Naive B cell (primary cell): Measurements from ENCODE around the gene PAK1. TPM values are rescaled to one million over a fixed set of nuclear protein-coding genes. Genes with fewer than 3 reads are reported as not detected.
"Not testable (repeated sequence)": the region's sequence is repeated elsewhere in the genome, so short reads cannot be mapped to it uniquely, and the experiment has no call there.

Experiments
- ATAC-seq, 2 donors: fragments of 150-1000 bp; cut with Tn5 transposase; 2 replicates each; pipeline ENCODE4 v1.10.0; 2021; ENCODE audit warnings: low read depth in 2 of 2, mild to moderate bottlenecking in 2 of 2, moderate library complexity in 2 of 2
- DNase-seq: peaks from one replicate; pipeline ENCODE4 v3.0.0; 2022
- H3K27ac Mint-ChIP-seq, 6 donors: one replicate each; pipeline ENCODE4 v1.8.0; 2020 to 2022; ENCODE audit warnings: mild to moderate bottlenecking in 6 of 6, mixed read lengths in 6 of 6, moderate library complexity in 5 of 6, inconsistent platforms in 2 of 6
- H3K27me3 Mint-ChIP-seq, 3 donors: one replicate each; pipeline ENCODE4 v1.8.0; 2021 to 2022; ENCODE audit warnings: mixed read lengths in 3 of 3, mild to moderate bottlenecking in 1 of 3
- H3K36me3 Mint-ChIP-seq, 2 donors: one replicate each; pipeline ENCODE4 v1.8.0; 2020 to 2022; ENCODE audit warnings: mixed read lengths in 2 of 2, inconsistent platforms in 1 of 2, mild to moderate bottlenecking in 1 of 2
- H3K4me1 Mint-ChIP-seq, 3 donors: one replicate each; pipeline ENCODE4 v1.8.0; 2020 to 2022; ENCODE audit warnings: mixed read lengths in 3 of 3, inconsistent platforms in 1 of 3, mild to moderate bottlenecking in 1 of 3, moderate library complexity in 1 of 3
- H3K4me3 Mint-ChIP-seq, 8 donors: one replicate each; pipeline ENCODE4 v1.8.0; 2020 to 2022; ENCODE audit warnings: mild to moderate bottlenecking in 8 of 8, mixed read lengths in 8 of 8, moderate library complexity in 8 of 8, inconsistent platforms in 2 of 8
- H3K9me3 Mint-ChIP-seq, 7 donors: one replicate each; pipeline ENCODE4 v1.8.0; 2020 to 2022; ENCODE audit warnings: mixed read lengths in 7 of 7, mild to moderate bottlenecking in 5 of 7, inconsistent platforms in 2 of 7, moderate library complexity in 1 of 7
- polyA plus RNA-seq, 6 donors: library from polyadenylated mRNA; unstranded; fragments of 300-500 nt; fragmentation: Illumina TruSeq; gene quantifications; one replicate each; pipeline ENCODE4 v1.2.3, GENCODE V29; 2021; ENCODE audit warnings: low read depth in 6 of 6

The PAK1 gene
- polyA plus RNA-seq, 6 donors from 2014 or later, result 7.4 to 11.9 (median 10.7) TPM

DNA sequence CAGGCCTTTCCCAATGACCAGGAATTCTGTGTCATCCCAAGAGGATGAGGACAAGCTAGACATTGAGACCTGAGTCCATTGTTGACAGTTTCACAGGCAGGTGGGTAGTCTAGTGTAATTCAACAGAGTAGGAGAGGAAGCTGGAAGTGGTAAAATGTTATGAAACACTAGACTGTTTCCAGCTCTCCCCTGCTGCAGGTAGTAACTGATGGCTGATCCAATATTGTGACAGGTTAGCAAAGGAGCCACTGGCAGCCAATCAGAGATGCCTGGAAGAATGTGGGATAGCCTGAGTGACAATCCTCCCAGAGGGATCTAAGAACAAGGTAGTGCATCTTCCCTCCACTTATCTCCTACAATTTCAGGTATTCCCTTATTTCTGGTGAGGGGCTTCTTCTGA lies 161.8 kb downstream of the PAK1 start:
- H3K4me3 Mint-ChIP-seq, result no peak overlapping the region
- no peak for DNase-seq
- H3K4me1 Mint-ChIP-seq, result no peaks in the 10 kb centered on the region
- ATAC-seq, result no peak
- H3K27me3 Mint-ChIP-seq, result peaks cover 0 to 10% (median 0%) of the 10 kb centered on the region in 3 donors
- no peaks in the 10 kb centered on the region for H3K36me3 Mint-ChIP-seq
- H3K27ac Mint-ChIP-seq, result no peak overlapping the region
- no peaks in the 10 kb centered on the region for H3K9me3 Mint-ChIP-seq

DNA sequence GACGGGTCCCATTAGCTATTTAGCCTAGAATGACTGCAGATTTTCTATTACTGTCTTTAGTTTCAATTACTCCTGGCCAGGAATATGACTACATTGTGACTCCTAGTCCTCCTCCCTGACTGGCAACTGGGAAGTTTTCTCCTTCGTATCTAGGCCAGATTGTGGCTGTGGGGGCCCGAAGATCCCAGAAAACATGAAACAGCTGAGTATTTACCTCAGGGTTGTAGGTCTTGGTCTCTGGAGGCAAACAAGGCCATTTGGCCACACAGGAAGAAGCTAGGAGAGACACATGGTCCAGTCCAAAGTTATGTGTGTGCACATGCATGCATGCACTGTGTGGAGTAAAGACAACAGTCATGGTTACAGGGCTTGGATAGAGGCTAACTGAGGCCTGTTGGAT lies 162.2 kb downstream of the PAK1 start:
- no peaks in the 10 kb centered on the region for H3K4me1 Mint-ChIP-seq
- no peak overlapping the region for H3K4me3 Mint-ChIP-seq
- DNase-seq, result no peak
- H3K27ac Mint-ChIP-seq, result no peak overlapping the region
- no peaks in the 10 kb centered on the region for H3K36me3 Mint-ChIP-seq
- no peaks in the 10 kb centered on the region for H3K9me3 Mint-ChIP-seq
- H3K27me3 Mint-ChIP-seq, result peaks cover 0 to 10% (median 0%) of the 10 kb centered on the region in 3 donors
- no peak for ATAC-seq

DNA sequence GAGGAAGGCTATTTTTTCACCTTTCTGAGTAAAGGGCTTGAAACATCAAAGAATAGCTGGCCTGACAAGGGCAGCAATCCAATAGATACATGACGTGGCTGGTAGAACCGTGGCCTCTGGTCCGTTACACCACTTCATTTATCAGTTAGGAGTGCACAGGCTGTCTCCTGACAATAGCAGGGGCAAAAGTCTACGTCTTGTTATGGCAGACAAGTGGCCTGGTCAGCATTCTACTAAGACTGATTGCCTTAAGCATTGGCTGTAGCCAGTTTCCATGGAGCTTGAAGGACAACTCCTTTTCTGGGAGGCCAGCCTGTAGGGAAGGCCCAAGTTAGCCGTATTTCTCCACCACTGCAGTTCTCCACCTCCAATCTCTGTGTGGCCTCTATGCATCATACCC lies 163.2 kb downstream of the PAK1 start:
- DNase-seq (no peak), ATAC-seq (no peak)
- no peaks in the 10 kb centered on the region for H3K36me3 Mint-ChIP-seq
- H3K4me1 Mint-ChIP-seq, result no peaks in the 10 kb centered on the region
- H3K27me3 Mint-ChIP-seq, result peaks cover 0 to 5% (median 0%) of the 10 kb centered on the region in 3 donors
- no peak overlapping the region for H3K4me3 Mint-ChIP-seq
- H3K9me3 Mint-ChIP-seq, result no peaks in the 10 kb centered on the region
- H3K27ac Mint-ChIP-seq, result no peak overlapping the region

DNA sequence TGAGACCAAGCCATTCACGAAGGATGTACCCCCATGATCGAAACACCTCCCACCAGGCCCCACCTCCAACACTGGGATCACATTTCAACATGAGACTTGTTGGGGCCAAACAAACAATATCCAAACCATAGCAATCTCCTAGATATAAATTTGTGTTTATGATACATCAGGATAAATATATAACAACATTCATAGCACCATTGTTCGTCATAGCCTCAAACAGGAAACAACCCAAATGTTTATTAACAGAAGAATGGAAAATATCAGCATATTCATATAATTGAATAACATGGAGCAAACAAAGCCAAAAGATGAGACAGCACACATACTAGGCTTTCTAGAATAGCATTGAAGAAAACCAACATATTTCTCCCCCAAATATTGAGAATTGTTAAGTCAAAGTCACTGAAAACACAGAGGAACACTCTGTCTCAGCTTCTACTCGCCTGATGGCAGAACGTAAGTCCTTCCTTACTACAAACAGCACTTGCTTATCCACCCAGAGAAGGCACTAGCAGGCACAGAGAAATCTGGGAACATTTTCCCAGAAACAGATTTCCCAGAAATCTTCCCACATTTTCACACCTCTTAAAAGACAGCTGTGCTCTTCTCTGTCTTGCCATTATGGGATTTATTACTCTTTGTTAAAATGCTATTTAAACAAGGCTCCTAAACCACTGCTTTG lies 164.4 kb downstream of the PAK1 start:
- H3K9me3 Mint-ChIP-seq, result no peaks in the 10 kb centered on the region
- no peak for ATAC-seq
- no peaks in the 10 kb centered on the region for H3K36me3 Mint-ChIP-seq
- no peak overlapping the region for H3K4me3 Mint-ChIP-seq
- no peak for DNase-seq
- peaks cover 0 to 4% (median 0%) of the 10 kb centered on the region in 3 donors for H3K27me3 Mint-ChIP-seq
- no peaks in the 10 kb centered on the region for H3K4me1 Mint-ChIP-seq
- H3K27ac Mint-ChIP-seq, result peak overlapping the region in 1 of 6 donors; percentile 33

DNA sequence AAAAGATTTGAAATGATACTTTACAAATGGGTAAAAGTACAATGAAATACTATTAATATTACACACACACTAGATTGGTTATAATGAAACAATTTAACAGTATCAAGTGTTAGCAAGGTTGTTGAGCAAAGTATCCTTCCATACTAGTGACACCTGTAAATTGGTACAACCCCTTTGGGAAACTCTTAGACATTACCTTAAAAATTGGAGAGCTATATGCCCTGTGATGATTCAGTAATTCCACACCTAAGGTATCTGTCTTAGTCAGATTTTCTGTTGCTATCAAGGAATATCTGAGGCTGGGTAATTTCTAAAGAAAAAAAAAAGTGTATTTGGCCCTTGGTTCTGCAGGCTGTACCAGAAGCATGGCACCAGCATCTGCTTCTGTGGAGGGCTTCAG lies 165.1 kb downstream of the PAK1 start:
- ATAC-seq (no peak), DNase-seq (no peak)
- H3K36me3 Mint-ChIP-seq, result no peaks in the 10 kb centered on the region
- H3K4me1 Mint-ChIP-seq, result no peaks in the 10 kb centered on the region
- H3K9me3 Mint-ChIP-seq, result no peaks in the 10 kb centered on the region
- no peak overlapping the region for H3K27ac Mint-ChIP-seq
- no peak overlapping the region for H3K4me3 Mint-ChIP-seq
- H3K27me3 Mint-ChIP-seq, result peaks cover 0 to 4% (median 0%) of the 10 kb centered on the region in 3 donors

DNA sequence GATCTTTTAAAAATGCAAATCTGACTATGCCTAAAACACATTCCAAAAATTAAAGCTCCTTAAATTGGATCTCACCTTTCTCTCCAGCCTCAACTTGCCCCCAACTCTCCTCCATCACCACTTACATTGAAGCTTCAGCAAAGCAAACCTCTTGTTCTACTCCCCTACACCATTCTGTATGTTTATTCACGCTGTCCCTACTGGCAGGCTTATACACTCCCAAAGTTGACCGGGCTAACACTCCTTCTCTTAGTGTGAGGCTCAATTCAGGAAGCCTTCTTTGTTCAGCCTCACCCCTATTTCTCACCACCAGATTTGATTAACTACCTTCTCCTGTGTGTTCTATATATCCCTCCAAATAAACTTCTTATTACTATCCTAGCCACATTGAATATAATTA lies 170.6 kb downstream of the PAK1 start:
- Mint-ChIP-seq H3K9me3 (no peaks in the 10 kb centered on the region), H3K4me1 (no peaks in the 10 kb centered on the region), H3K36me3 (no peaks in the 10 kb centered on the region), H3K27ac (peak overlapping the region in 1 of 6 donors; percentile 2), H3K27me3 (no peaks in the 10 kb centered on the region), H3K4me3 (no peak overlapping the region)
- DNase-seq (no peak), ATAC-seq (no peak)

DNA sequence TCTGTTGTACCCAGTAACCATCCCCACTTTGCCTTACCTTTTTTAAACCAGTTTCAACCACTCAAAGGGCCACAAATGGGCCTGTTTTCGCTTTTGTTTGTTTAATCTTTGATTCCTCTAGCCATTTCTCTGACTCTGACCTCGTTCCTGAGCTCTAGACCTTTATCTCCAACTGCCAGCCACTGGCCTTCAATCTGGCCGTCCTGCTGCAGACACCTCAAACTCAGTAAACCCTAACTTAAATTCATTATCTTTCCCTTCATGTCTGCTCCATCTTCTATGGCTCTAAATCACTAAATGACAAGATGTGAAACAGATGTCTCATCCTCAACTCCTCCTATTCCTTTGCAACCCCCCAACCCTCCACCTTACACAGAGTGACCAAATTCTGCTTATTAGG lies 171.1 kb downstream of the PAK1 start:
- Mint-ChIP-seq H3K27ac (peak overlapping the region in 1 of 6 donors; percentile 2), H3K9me3 (no peaks in the 10 kb centered on the region), H3K27me3 (no peaks in the 10 kb centered on the region), H3K36me3 (no peaks in the 10 kb centered on the region), H3K4me3 (peak overlapping the region in 1 of 8 donors; percentile 6), H3K4me1 (no peaks in the 10 kb centered on the region)
- DNase-seq (no peak), ATAC-seq (no peak)

DNA sequence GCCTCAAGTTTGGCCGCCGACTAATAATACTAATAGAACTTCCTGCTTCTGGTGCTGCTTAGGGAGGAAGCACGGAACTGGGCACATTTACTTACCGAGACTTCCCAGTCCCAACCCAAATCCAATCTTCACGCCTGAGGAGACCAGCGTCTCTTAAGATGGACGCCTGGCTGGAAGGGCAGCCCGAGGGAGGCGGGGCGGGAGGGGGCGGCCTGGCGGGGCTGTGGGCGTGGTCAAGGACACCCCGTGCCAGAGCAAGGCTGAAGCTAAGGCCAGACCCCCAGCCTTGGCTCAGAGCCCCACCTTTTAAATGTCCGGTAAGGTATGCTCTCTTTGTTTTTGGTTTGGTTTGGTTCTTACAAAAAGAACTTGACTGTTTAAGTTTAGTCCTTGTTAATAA lies 172.4 kb downstream of the PAK1 start, which contains the start of gene GDPD4:
GDPD4 (minus strand) TSS at position 177 of the 400 bp plus-strand sequence. CDS start 16,549 bp downstream, outside the sequence.
- Mint-ChIP-seq H3K36me3 (no peaks in the 10 kb centered on the region), H3K27me3 (no peaks in the 10 kb centered on the region), H3K4me3 (no peak within 1 kb of the TSS), H3K4me1 (no peaks in the 10 kb centered on the region), H3K27ac (peak within 1 kb of the TSS in 1 of 6 donors; percentile 12), H3K9me3 (no peaks in the 10 kb centered on the region)
- ATAC-seq, result no peak
- DNase-seq, result no peak

DNA sequence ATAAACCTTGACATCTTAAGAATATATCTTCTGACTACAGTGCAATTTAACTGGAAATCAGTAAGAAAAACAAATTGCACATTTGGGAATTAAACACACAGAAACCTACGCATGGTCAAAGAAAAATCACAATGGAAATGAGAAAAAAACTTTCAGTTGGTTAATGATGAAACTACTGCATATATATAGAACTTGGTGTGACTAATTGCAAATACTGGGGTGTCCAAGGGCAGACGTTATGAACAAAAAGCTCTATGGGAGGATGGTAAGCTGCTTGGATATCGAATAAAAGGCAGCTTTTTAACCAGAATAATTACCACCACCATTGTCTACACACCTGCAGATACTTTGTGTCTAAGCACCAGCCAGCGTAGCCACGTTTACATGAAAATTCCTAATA lies 173.2 kb downstream of the PAK1 start:
- H3K27ac Mint-ChIP-seq, result peak overlapping the region in 1 of 6 donors; percentile 12
- no peaks in the 10 kb centered on the region for H3K9me3 Mint-ChIP-seq
- H3K4me3 Mint-ChIP-seq, result no peak overlapping the region
- ATAC-seq (no peak), DNase-seq (no peak)
- H3K36me3 Mint-ChIP-seq, result no peaks in the 10 kb centered on the region
- H3K4me1 Mint-ChIP-seq, result no peaks in the 10 kb centered on the region
- no peaks in the 10 kb centered on the region for H3K27me3 Mint-ChIP-seq

DNA sequence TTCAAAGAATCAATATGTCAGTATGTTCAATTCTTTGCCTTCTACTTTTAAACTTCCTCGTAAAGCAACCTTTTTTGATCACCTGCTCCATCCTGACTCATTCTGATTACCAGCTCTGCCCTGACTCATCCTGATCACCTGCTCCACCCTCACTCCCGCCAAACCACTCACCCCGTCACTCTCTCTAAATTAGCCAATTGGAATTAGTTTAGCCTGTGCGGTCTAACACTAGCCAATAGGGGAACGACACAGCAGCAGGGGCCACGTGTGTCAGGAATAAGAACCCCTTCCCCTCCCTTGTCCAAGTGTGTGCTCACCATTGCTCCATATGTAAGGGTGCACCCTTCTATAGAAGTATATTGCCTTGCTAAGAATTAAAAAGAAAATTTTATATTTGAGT lies 173.9 kb downstream of the PAK1 start:
- not testable (repeated sequence) for ATAC-seq, H3K27me3 Mint-ChIP-seq, H3K4me3 Mint-ChIP-seq, H3K36me3 Mint-ChIP-seq, H3K27ac Mint-ChIP-seq, H3K9me3 Mint-ChIP-seq, DNase-seq, H3K4me1 Mint-ChIP-seq

DNA sequence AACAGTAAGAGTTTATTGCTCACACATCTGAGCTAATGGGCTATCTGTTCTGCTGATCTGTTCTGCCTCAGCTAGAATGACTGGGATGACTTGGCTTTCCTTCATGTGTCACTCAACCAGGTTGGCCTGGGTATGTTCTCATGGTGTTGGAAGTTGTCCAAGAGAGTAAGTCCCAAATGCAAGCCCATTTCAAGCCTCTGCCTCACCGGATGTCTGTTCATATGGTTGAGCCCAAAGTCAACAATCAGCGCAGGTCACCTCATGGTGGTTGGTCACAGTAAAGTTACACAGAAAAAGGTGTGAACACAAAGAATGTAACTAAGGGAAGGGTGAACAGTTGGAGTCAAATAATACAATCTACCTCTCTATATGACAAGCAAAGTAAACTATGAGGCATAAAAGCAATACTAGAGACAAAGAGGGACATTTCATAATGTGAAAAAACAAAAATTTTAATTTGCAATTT lies 174.3 kb downstream of the PAK1 start:
- DNase-seq (no peak), ATAC-seq (no peak)
- H3K9me3 Mint-ChIP-seq, result peaks cover 0 to 2% (median 0%) of the 10 kb centered on the region in 7 donors
- H3K27me3 Mint-ChIP-seq, result no peaks in the 10 kb centered on the region
- no peak overlapping the region for H3K27ac Mint-ChIP-seq
- no peak overlapping the region for H3K4me3 Mint-ChIP-seq
- H3K36me3 Mint-ChIP-seq, result no peaks in the 10 kb centered on the region
- H3K4me1 Mint-ChIP-seq, result no peaks in the 10 kb centered on the region

DNA sequence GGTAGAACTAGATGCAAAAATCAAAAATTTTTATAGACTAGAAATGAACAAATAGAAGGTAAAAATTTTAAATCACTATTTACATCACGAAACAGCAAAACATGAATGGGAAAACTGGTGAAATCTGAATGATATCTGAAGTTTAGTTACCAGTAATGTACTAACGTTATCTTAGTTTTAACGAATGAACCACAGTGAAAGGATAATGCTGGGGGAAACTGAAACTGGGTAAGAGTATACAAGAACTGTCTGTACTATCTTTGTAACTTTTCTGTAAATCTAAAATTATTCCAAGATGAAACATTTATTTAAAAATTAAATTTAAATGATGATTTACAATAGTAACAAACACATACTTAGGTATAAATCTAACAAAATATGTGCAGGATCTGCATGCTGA lies 179.9 kb downstream of the PAK1 start:
- H3K27me3 Mint-ChIP-seq, result peaks cover 0 to 17% (median 15%) of the 10 kb centered on the region in 3 donors
- no peak overlapping the region for H3K4me3 Mint-ChIP-seq
- H3K4me1 Mint-ChIP-seq, result no peaks in the 10 kb centered on the region
- no peak overlapping the region for H3K27ac Mint-ChIP-seq
- H3K9me3 Mint-ChIP-seq, result peaks cover 0 to 11% (median 2%) of the 10 kb centered on the region in 7 donors
- ATAC-seq (no peak), DNase-seq (no peak)
- H3K36me3 Mint-ChIP-seq, result no peaks in the 10 kb centered on the region

DNA sequence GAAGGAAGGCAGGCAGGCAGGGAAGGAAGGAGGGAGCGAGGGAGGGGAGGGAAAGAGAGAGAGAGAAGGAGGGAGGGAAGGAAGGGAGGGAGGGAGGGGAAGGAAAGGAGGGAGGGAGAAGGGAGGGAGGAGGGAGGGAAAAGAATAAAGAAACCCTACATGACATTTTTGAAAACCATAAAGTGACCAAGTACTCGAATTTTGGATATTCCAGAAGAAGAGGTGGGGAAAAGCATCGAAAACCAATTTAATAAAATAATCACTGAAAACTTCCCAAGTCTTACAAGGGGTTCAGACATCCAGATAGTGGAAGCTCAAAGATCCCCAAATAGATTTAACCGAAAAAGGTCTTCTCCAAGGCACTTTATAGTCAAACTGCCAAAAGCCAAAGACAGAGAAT lies 184.2 kb downstream of the PAK1 start:
- no peaks in the 10 kb centered on the region for H3K36me3 Mint-ChIP-seq
- DNase-seq (no peak), ATAC-seq (no peak)
- peaks cover 0 to 11% (median 2%) of the 10 kb centered on the region in 7 donors for H3K9me3 Mint-ChIP-seq
- no peak overlapping the region for H3K27ac Mint-ChIP-seq
- H3K4me1 Mint-ChIP-seq, result no peaks in the 10 kb centered on the region
- peaks cover 15 to 45% (median 42%) of the 10 kb centered on the region in 3 donors for H3K27me3 Mint-ChIP-seq
- H3K4me3 Mint-ChIP-seq, result no peak overlapping the region

DNA sequence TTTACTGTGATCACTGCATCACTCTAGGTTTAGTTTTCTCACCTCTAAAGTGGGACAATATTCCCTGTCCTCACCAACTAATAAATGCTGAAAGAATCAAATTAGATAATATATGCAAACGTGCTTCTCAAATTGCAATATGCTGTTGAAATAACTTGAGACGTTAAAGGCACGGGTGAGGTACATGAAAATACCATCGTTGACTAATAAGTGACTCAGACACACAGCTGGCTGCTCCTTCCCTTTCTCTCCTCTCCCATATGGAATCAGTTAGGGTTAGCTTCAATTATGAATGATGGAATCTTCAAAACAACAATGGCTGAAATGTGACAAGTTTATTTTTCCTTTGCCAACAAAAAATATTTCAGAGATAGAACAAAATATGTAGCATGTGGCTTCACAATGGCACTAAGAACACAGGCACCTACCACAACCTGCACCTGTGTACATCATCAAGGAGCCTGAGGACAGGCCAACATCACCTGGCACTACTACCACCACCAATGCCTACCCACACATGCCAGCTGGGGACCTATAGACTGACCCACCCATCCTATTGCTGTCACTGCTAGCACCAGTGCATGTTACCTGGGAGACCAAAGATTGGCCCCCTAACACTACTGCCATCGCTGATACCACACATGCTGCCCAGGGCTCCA lies 186.2 kb downstream of the PAK1 start:
- no peak overlapping the region for H3K27ac Mint-ChIP-seq
- no peaks in the 10 kb centered on the region for H3K36me3 Mint-ChIP-seq
- peaks cover 24 to 45% (median 44%) of the 10 kb centered on the region in 3 donors for H3K27me3 Mint-ChIP-seq
- no peak for ATAC-seq
- peaks cover 0 to 5% (median 0%) of the 10 kb centered on the region in 7 donors for H3K9me3 Mint-ChIP-seq
- no peak for DNase-seq
- no peak overlapping the region for H3K4me3 Mint-ChIP-seq
- no peaks in the 10 kb centered on the region for H3K4me1 Mint-ChIP-seq
